Neural progenitor cell (in vitro differentiated cells): Measurements from ENCODE around the gene DNAJB2.

ENCODE experiments used
- EZH2 ChIP-seq: fragments of 200-600 bp; sonication (generic); IDR thresholded peaks from 2 replicates; pipeline ENCODE4 v1.6.1; 2017; ENCODE audit warnings: antibody characterized with exemption, mild to moderate bottlenecking, moderate library complexity
- EZH2phosphoT487 ChIP-seq: fragments of 200-600 bp; sonication (generic); IDR thresholded peaks from 2 replicates; pipeline ENCODE4 v1.6.1; 2017; ENCODE audit warnings: antibody characterized with exemption

GRCh38 chr2:219325657-219326315 is 46.6 kb downstream of the DNAJB2 start:
- TF ChIP-seq EZH2phosphoT487 (no peak), EZH2 (no peak)
